GM10248 (cell line): ENCODE data around the gene ACY1.

Source experiments
- CTCF ChIA-PET: fragments of 300-600 bp; sonication (Branson Sonifier 250); formaldehyde crosslinking; extraction: SDS; loops from one replicate; lab custom pipeline; 2021; ENCODE audit warnings: antibody characterized with exemption; lab: Yijun Ruan, JAX
- POLR2A ChIA-PET: fragments of 350-650 bp; sonication (Branson Sonifier 250); formaldehyde crosslinking; extraction: SDS; loops from one replicate; lab custom pipeline; 2020; ENCODE audit warnings: antibody characterized with exemption; lab: Yijun Ruan, JAX
- DNase-seq: peaks from one replicate; pipeline ENCODE4 v3.0.0; 2012; ENCODE audit errors: extremely low spot score
- TF ChIP-seq, protein P1 (sequence below): IDR thresholded peaks from 2 replicates; pipeline ENCODE4 v1.5.1; 2012; ENCODE audit warnings: mild to moderate bottlenecking, low read depth; ENCODE audit errors: extremely low read depth, missing control alignments, control extremely low read depth

Gene ACY1

DNA sequence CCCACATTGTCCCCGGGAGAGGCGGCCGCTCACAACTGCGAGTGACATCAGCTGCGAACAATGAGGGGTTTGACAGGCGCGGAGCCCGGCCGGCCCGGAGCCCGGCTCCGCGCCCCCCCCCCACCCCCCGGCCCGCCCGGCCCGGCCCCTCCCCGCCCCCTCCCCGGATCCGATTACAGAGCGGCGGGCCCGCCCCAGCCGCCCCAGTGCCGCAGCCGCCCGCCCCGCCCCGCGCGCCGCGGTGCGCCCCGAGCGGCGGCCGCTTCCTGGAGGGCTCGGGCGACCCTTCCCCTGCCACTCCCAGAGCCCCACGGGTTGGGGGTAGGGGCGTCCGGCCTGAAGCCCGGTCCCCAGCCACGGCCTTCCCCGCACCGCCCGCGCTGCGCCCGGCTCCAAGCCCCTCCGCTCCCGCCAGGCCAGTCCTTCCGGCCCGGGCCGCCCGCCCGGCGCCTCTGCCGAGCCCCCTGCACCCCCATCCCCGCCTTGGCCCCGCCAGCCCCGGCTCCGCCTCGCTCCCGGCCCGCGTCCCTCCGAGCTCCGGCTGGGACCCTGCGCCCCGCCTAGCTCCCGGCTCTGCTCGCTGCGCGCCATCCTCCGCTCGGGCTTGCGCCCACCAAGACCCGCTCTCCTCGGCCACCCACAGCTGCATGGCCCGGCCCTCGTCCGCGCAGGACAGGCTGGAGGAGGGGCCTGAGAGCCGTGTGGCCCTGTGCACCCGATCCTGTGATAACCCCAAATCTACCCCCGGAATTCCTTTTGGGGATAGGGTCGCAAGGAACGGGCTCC is 15.8 kb upstream of the ACY1 start, which contains the start of gene PCBP4:
TSS of gene PCBP4 (minus strand) at position 71 of the 786 bp plus-strand sequence. CDS start 6,214 bp downstream, outside the sequence.
- TF ChIP-seq, protein P1, sequence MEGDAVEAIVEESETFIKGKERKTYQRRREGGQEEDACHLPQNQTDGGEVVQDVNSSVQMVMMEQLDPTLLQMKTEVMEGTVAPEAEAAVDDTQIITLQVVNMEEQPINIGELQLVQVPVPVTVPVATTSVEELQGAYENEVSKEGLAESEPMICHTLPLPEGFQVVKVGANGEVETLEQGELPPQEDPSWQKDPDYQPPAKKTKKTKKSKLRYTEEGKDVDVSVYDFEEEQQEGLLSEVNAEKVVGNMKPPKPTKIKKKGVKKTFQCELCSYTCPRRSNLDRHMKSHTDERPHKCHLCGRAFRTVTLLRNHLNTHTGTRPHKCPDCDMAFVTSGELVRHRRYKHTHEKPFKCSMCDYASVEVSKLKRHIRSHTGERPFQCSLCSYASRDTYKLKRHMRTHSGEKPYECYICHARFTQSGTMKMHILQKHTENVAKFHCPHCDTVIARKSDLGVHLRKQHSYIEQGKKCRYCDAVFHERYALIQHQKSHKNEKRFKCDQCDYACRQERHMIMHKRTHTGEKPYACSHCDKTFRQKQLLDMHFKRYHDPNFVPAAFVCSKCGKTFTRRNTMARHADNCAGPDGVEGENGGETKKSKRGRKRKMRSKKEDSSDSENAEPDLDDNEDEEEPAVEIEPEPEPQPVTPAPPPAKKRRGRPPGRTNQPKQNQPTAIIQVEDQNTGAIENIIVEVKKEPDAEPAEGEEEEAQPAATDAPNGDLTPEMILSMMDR, result no peak
- DNase-seq, result peak; percentile 57
- ChIA-PET CTCF (interaction anchor here (0.7 to 6.0 kb wide), 2 partner anchors 25 to 155 kb away, joined by 3 to 40 read pairs; partner anchors contain the start of genes PARP3 and RRP9), POLR2A (no interaction called here)

DNA sequence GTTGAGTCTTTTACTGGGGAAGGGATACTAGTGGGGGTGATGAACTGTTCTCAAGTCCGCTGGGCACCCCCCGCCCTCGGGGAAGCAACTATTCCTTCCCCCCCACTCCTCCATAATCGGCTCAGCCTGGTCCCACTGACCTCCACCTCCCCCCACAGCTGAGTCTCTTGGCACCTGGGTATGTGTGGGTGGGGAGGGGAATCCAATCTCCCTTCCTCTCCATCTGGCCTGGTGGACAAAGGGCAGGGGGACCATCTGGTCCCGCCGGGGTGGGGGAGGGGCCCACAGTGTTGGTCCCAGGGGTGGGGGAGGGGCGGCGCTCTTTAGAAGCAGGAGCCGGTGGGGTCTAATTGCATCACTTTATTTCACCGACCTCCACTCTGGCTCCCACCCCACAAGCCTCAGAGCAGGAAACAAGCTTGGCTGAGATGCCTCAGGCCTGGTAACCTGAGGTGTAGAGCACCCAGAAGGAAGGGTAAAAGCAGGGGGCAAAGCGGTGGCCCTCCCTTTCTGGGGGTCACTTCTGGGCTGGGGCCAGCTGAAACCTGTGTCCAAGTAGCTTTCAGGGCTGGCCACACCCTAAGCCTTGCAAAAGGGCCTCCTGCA is 15.1 kb upstream of the ACY1 start:
- ChIA-PET CTCF (interaction anchor here (6.0 kb wide), 1 partner anchor 26 kb away, joined by 40 read pairs; the partner anchor contains the start of genes PARP3 and RRP9), POLR2A (interaction anchor here (0.6 kb wide), 1 partner anchor 89 kb away, joined by 3 read pairs; no protein-coding TSS in a partner anchor)
- no peak for DNase-seq
- TF ChIP-seq, protein P1, result no peak

DNA sequence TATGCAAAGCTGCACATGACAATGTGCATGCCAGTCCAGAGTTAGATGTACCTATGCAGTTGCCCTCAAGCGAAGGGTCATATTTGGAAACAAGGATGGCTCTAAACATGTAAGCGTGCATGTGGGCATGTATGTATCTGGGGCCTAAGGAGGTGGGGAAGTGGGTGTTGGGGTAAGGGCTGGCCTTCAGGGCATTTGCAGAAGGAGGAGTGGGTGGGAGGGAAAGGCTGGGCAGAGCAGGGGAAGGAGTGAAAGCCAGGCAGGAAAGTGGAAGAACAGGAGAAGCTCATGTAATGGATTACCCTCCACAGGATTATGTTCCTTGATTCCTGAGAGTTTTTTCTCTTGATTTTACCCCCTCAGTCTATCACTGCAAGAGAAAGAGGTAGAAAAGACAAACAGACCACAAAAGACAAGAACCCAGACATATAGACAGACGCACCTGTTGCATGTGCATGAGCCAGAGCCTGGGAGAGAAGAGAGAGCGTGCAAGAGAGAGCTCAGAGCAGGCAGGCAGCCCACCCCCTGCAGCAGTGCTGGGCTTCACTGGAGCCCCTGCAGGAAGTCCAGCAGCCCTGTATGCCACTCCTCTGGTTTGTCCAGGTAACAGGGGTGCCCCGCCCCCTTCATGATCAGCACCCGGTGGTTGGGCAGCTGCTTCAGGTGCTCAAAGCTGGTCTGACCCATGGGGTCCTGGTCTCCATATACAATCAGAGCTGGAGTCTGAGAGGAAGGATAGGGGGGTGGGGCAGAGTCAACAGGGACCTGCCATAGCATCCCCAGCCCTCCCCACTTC is 14.3 kb upstream of the ACY1 start:
- TF ChIP-seq, protein P1, result no peak
- no peak for DNase-seq
- POLR2A ChIA-PET, result interaction anchor here (0.6 kb wide), 1 partner anchor 474 kb away, joined by 3 read pairs; no protein-coding TSS in a partner anchor
- CTCF ChIA-PET, result interaction anchor here (4.2 to 6.0 kb wide), 2 partner anchors 14 to 27 kb away, joined by 17 to 40 read pairs; partner anchors contain the start of genes ACY1, PARP3 and RRP9

DNA sequence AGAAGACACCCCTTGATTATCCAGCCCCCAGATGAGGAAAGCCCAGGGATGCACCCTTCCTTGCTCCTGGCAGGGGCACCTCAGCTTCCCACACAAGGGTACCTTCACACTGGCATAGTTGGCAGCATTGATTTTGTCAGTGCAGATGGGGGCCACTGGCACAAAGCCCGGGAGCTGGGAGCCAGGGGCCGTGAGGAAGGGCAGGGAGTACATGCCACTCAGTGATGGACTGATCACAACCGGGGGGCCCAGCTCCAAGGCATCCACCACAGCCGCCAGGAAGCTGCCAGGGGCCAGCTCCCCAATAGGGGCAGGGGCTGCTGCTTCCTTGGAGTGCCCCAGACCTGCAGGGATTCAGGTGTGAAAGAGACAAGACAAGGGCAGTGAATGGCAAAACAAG is 13.5 kb upstream of the ACY1 start:
- DNase-seq, result no peak
- TF ChIP-seq, protein P1, result no peak
- ChIA-PET POLR2A (interaction anchor here (0.6 kb wide), 1 partner anchor 474 kb away, joined by 3 read pairs; no protein-coding TSS in a partner anchor), CTCF (interaction anchor here (4.2 to 6.0 kb wide), 2 partner anchors 13 to 28 kb away, joined by 17 to 40 read pairs; partner anchors contain the start of genes ACY1, PARP3 and RRP9)

DNA sequence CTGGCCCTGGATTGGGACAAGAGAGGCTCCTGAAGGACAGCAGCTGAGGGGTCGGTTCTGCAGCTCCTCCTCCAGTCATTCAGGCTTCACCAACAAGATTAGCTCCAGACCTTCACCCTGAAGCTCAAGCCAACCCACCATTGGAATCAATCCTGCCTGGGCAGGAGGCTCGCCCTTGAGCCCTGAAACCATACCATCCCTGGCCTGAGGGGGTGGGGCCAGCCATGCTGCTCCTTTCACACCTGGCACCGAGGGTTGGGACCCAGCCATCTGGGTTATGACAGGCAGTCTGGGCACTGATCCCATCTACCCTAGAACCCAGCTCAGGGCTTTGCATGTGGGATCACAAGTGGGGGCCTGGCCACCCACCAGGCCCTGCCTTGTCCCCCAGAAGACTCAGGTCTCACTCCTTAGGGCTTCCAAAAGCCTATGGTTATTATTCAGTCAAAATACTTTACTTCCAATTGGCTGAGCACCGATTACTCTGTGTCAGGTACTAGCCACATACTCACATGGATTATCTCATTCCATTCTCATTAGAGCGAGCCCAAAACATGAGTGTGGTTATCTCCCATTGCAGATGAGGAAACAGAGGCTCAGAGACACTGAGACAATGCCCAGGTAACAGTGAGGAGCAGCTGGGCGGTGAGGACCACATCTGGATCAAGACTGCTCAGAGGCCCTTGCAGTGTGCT is 12.6 kb upstream of the ACY1 start:
- ChIA-PET POLR2A (no interaction called here), CTCF (interaction anchor here (4.2 to 6.0 kb wide), 2 partner anchors 12 to 29 kb away, joined by 17 to 40 read pairs; partner anchors contain the start of genes ACY1, PARP3 and RRP9)
- DNase-seq, result no peak
- TF ChIP-seq, protein P1, result no peak
